Measurements from ENCODE around the gene RNPS1.

RNPS1 gene

GRCh38 chr16:2292221-2292620 lies 24.3 kb upstream of the RNPS1 start:
- no peaks in the 10 kb centered on the region for H3K9me3 ChIP-seq (ENCODE audit: insufficient read depth, low read length)

GRCh38 chr16:2289282-2289681 lies 21.4 kb upstream of the RNPS1 start:
- Histone ChIP-seq H3K36me3 (ENCODE audit: low read length) (no peaks in the 10 kb centered on the region), H3K27ac (ENCODE audit: low read depth, low read length) (no peak overlapping the region), H3K27me3 (ENCODE audit: low read length) (no peaks in the 10 kb centered on the region), H3K4me2 (ENCODE audit: low read depth, low read length, poor library complexity, severe bottlenecking) (no peak overlapping the region), H4K20me1 (ENCODE audit: low read depth, low read length) (no peaks in the 10 kb centered on the region), H3K9me2 (replicated peaks; ENCODE audit: insufficient read depth, low read length) (no peaks in the 10 kb centered on the region), H3F3A (ENCODE audit: insufficient read depth) (no peaks in the 10 kb centered on the region), H3K9ac (ENCODE audit: low read length) (no peak overlapping the region), H3K9me3 (ENCODE audit: insufficient read depth, low read length) (no peaks in the 10 kb centered on the region), H3K79me2 (ENCODE audit: insufficient read depth, low read length) (no peaks in the 10 kb centered on the region), H2AFZ (ENCODE audit: low read depth, low read length, severe bottlenecking) (no peak overlapping the region), H3K4me3 (ENCODE audit: insufficient read depth, low read length, poor library complexity, severe bottlenecking) (no peak overlapping the region)
- TF ChIP-seq EZH2phosphoT487 (conservative IDR thresholded peaks at IDR 0.05; ENCODE audit: low read length) (no peak), CTCF (IDR thresholded peaks at IDR 0.05; ENCODE audit: insufficient read depth, low read length, poor library complexity, severe bottlenecking) (no peak)

More at GRCh38 chr16:2292221-2292620, 24.3 kb upstream of the RNPS1 start:
- Histone ChIP-seq H3K4me2 (ENCODE audit: low read depth, low read length, poor library complexity, severe bottlenecking) (no peak overlapping the region), H3K4me3 (ENCODE audit: insufficient read depth, low read length, poor library complexity, severe bottlenecking) (no peak overlapping the region), H4K20me1 (ENCODE audit: low read depth, low read length) (no peaks in the 10 kb centered on the region), H3K36me3 (ENCODE audit: low read length) (no peaks in the 10 kb centered on the region), H3K9ac (ENCODE audit: low read length) (no peak overlapping the region), H3K79me2 (ENCODE audit: insufficient read depth, low read length) (no peaks in the 10 kb centered on the region), H3K27ac (ENCODE audit: low read depth, low read length) (no peak overlapping the region), H3K27me3 (ENCODE audit: low read length) (no peaks in the 10 kb centered on the region), H3K9me2 (replicated peaks; ENCODE audit: insufficient read depth, low read length) (no peaks in the 10 kb centered on the region), H2AFZ (ENCODE audit: low read depth, low read length, severe bottlenecking) (no peak overlapping the region), H3F3A (ENCODE audit: insufficient read depth) (no peaks in the 10 kb centered on the region)
- no peak for TF ChIP-seq CTCF (IDR thresholded peaks at IDR 0.05; ENCODE audit: insufficient read depth, low read length, poor library complexity, severe bottlenecking)
- TF ChIP-seq EZH2phosphoT487 (conservative IDR thresholded peaks at IDR 0.05; ENCODE audit: low read length): no peak

- H3K36me3 ChIP-seq (ENCODE audit: low read length): no peaks in the 10 kb centered on the region
- H3K27ac ChIP-seq (ENCODE audit: low read depth, low read length): no peak overlapping the region
- H3K9ac ChIP-seq (ENCODE audit: low read length): no peak overlapping the region
- no peaks in the 10 kb centered on the region for H3K27me3 ChIP-seq (ENCODE audit: low read length)
- H3K4me3 ChIP-seq (ENCODE audit: insufficient read depth, low read length, poor library complexity, severe bottlenecking): no peak overlapping the region
- H2AFZ ChIP-seq (ENCODE audit: low read depth, low read length, severe bottlenecking): no peak overlapping the region
- no peaks in the 10 kb centered on the region for H4K20me1 ChIP-seq (ENCODE audit: low read depth, low read length)
- H3K9me3 ChIP-seq (ENCODE audit: insufficient read depth, low read length): no peaks in the 10 kb centered on the region
- TF ChIP-seq EZH2phosphoT487 (conservative IDR thresholded peaks at IDR 0.05; ENCODE audit: low read length) (no peak), CTCF (IDR thresholded peaks at IDR 0.05; ENCODE audit: insufficient read depth, low read length, poor library complexity, severe bottlenecking) (no peak)
- no peak overlapping the region for H3K4me2 ChIP-seq (ENCODE audit: low read depth, low read length, poor library complexity, severe bottlenecking)
- no peaks in the 10 kb centered on the region for H3K9me2 ChIP-seq (replicated peaks; ENCODE audit: insufficient read depth, low read length)
- H3F3A ChIP-seq (ENCODE audit: insufficient read depth): no peaks in the 10 kb centered on the region
- H3K79me2 ChIP-seq (ENCODE audit: insufficient read depth, low read length): no peaks in the 10 kb centered on the region
Measured at GRCh38 chr16:2288726-2289125, 20.8 kb upstream of the RNPS1 start.
